Measurements from ENCODE around the gene TP53BP2. TPM values are rescaled to one million over a fixed set of nuclear protein-coding genes. Genes with fewer than 3 reads are reported as not detected.

Gene TP53BP2
- total RNA-seq, 1 donor from 2014 or later, result 47.4 TPM

DNA sequence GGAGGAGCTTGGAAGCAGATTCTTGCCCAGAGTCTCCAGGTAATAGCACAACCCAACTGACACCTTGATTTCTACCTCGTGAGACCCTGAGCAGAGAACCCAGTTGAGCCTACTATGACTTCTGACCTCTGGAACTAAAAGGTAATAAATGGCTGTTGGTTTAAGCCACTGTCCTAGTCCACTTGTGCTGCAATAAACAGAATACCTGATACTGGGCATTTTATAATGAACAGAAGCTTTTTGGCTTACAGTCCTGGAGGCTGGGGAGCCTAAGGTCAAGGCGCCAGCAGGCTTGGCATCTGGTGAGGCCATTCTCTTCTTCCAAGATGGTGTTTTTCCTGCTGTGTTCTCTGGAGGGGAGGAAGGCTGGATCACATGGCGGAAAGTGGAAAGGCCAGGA lies 39.9 kb upstream of the TP53BP2 start:
- TF ChIP-seq, protein P1, sequence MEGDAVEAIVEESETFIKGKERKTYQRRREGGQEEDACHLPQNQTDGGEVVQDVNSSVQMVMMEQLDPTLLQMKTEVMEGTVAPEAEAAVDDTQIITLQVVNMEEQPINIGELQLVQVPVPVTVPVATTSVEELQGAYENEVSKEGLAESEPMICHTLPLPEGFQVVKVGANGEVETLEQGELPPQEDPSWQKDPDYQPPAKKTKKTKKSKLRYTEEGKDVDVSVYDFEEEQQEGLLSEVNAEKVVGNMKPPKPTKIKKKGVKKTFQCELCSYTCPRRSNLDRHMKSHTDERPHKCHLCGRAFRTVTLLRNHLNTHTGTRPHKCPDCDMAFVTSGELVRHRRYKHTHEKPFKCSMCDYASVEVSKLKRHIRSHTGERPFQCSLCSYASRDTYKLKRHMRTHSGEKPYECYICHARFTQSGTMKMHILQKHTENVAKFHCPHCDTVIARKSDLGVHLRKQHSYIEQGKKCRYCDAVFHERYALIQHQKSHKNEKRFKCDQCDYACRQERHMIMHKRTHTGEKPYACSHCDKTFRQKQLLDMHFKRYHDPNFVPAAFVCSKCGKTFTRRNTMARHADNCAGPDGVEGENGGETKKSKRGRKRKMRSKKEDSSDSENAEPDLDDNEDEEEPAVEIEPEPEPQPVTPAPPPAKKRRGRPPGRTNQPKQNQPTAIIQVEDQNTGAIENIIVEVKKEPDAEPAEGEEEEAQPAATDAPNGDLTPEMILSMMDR (IDR thresholded peaks at IDR 0.05), result no peak
- H3K27me3 Mint-ChIP-seq (ENCODE audit: low read depth), result peaks cover 4% of the 10 kb centered on the region
- no peak for DNase-seq (ENCODE audit: low spot score)
- no peak overlapping the region for H3K27ac Mint-ChIP-seq (ENCODE audit: unreplicated experiment)
- H3K4me1 Mint-ChIP-seq (ENCODE audit: low read depth), result peaks cover 16% of the 10 kb centered on the region
- no peak overlapping the region for H3K4me3 Mint-ChIP-seq (ENCODE audit: unreplicated experiment)
- no peaks in the 10 kb centered on the region for H3K9me3 Mint-ChIP-seq (ENCODE audit: low read depth)
- no peaks in the 10 kb centered on the region for H3K36me3 Mint-ChIP-seq (ENCODE audit: low read depth)

DNA sequence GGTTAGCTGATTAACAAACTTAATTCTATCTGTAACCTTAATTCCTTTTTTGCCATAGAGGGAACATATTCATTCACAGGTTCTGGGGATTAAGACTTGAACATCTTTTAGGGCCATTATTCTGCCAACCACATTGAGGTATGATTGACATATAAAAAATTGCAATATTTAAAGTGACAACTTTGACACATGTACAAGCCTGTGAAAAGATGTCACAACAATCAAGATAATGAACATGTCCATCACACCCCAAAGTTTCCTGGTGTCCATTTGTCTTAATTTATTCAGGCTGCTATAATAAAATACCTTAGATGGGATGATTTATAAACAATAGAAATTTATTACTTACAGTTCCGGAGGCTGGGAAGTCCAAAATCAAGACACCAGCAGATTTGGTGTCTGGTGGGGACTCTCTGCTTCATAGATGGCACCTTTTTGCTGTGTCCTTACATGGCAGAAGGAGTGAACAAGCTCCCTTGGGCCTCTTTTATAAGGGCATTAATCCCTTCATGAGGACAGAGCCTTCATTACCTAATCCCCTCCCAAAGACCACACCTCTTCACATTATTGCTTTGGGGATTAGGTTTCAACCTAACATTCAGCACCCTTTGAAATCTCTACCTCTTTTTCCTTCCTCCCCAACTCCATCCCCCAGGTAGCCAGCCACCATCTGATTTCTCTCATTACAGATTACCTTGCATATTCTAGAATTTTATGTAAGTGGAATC lies 33.0 kb upstream of the TP53BP2 start:
- Mint-ChIP-seq H3K36me3 (ENCODE audit: low read depth) (no peaks in the 10 kb centered on the region), H3K4me1 (ENCODE audit: low read depth) (no peaks in the 10 kb centered on the region), H3K4me3 (ENCODE audit: unreplicated experiment) (no peak overlapping the region), H3K27me3 (ENCODE audit: low read depth) (peaks cover 8% of the 10 kb centered on the region), H3K9me3 (ENCODE audit: low read depth) (no peaks in the 10 kb centered on the region), H3K27ac (ENCODE audit: unreplicated experiment) (no peak overlapping the region)
- no peak for DNase-seq (ENCODE audit: low spot score)
- TF ChIP-seq, protein P1 (IDR thresholded peaks at IDR 0.05), result no peak

DNA sequence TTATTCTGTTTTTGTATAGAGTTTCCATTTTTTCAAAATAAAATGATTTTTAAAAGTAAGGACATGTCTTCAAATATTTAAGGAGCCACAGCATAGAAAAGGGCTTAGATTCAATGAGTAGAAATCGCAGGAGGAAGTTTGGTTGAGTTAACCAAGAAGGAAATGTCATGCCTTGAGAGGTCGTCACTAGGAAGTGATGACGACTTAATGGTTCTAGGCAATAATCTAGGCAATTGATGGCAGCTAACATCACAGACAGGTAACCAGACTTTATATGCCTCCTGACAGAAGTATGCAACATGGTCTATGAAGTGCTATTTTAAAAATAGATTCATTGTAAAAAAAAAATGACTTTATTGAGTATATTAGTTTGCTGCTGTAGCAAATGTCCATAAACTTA lies 32.1 kb upstream of the TP53BP2 start:
- Mint-ChIP-seq H3K36me3 (ENCODE audit: low read depth) (no peaks in the 10 kb centered on the region), H3K27me3 (ENCODE audit: low read depth) (peaks cover 12% of the 10 kb centered on the region), H3K4me3 (ENCODE audit: unreplicated experiment) (no peak overlapping the region), H3K4me1 (ENCODE audit: low read depth) (no peaks in the 10 kb centered on the region), H3K9me3 (ENCODE audit: low read depth) (no peaks in the 10 kb centered on the region), H3K27ac (ENCODE audit: unreplicated experiment) (no peak overlapping the region)
- TF ChIP-seq, protein P1 (IDR thresholded peaks at IDR 0.05), result no peak
- DNase-seq (ENCODE audit: low spot score), result no peak

DNA sequence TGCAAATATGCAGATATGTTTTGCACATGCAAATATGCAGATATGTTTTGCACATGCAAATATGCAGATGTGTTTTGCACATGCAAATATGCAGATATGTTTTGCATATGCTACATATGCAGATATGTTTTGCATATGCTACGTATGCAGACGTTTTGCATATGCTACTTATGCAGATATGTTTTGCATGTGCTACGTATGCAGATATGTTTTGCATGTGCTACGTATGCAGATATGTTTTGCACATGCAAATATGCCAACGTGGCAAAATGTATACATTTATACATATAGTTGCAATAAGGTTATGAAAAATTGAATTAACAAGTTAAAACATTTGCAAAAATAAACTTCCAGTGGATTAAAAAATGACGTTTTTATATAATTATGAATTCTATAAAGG lies 30.8 kb upstream of the TP53BP2 start:
- H3K27ac Mint-ChIP-seq (ENCODE audit: unreplicated experiment), result no peak overlapping the region
- H3K4me1 Mint-ChIP-seq (ENCODE audit: low read depth), result no peaks in the 10 kb centered on the region
- no peak overlapping the region for H3K4me3 Mint-ChIP-seq (ENCODE audit: unreplicated experiment)
- TF ChIP-seq, protein P1 (IDR thresholded peaks at IDR 0.05), result no peak
- no peak for DNase-seq (ENCODE audit: low spot score)
- H3K9me3 Mint-ChIP-seq (ENCODE audit: low read depth), result no peaks in the 10 kb centered on the region
- no peaks in the 10 kb centered on the region for H3K36me3 Mint-ChIP-seq (ENCODE audit: low read depth)
- peaks cover 21% of the 10 kb centered on the region for H3K27me3 Mint-ChIP-seq (ENCODE audit: low read depth)

DNA sequence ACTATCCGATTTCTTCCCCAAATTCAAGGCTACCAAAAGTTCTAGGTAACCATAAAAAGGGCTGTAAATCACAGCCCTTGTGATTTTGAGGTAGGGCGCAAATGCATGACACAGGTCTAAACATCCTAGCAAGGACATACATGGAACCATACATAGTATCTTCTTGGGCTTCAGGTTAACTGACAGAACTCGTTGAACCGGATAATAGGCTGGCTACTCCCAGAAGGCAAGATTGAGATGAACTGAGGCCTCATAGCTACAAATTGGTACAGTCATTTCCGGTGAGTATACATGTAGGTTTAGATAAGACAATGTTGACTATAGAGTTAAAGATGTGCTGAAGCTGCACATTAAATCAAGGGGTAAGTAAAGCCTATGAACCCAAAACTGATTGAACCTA lies 27.3 kb upstream of the TP53BP2 start:
- Mint-ChIP-seq H3K36me3 (ENCODE audit: low read depth) (no peaks in the 10 kb centered on the region), H3K27ac (ENCODE audit: unreplicated experiment) (no peak overlapping the region), H3K27me3 (ENCODE audit: low read depth) (peaks cover 32% of the 10 kb centered on the region), H3K4me1 (ENCODE audit: low read depth) (no peaks in the 10 kb centered on the region), H3K9me3 (ENCODE audit: low read depth) (peaks cover 7% of the 10 kb centered on the region), H3K4me3 (ENCODE audit: unreplicated experiment) (no peak overlapping the region)
- TF ChIP-seq, protein P1 (IDR thresholded peaks at IDR 0.05), result no peak
- DNase-seq (ENCODE audit: low spot score), result no peak

All from chondrocyte (in vitro differentiated cells).